ENCODE measurements around the gene INSIG2.

DNA sequence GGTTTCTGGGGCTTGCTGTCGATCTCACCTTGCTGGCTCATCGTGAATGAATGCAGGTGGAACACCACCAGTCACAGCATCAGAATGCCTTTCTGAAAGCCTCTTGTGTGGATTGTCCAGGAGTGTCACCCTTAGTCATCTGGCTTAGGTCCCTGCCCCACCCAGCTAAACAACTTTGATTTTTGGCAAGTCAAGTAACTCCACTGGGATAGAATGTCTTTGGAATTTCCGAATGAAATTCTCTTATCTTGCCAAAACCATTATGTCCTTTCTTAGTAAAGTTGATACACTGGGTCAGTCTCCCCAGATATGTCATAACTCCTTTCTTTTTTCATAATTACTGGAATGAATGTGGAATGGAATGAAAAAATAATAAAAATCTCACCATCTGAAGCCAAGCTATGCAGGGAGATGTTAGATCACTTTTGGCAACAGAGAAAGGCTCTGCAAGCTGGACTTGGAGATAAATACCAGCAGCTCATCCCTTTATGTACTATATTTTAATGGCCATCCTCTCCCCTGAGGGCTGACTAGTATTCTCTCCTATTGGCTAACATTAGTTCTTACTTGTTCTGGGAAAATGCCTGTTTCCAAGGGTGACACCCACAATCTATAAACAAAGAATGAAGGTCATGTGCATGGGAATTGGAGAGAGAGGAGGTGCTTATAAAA is 35.4 kb downstream of the INSIG2 start:
- TF ChIP-seq, protein P1, sequence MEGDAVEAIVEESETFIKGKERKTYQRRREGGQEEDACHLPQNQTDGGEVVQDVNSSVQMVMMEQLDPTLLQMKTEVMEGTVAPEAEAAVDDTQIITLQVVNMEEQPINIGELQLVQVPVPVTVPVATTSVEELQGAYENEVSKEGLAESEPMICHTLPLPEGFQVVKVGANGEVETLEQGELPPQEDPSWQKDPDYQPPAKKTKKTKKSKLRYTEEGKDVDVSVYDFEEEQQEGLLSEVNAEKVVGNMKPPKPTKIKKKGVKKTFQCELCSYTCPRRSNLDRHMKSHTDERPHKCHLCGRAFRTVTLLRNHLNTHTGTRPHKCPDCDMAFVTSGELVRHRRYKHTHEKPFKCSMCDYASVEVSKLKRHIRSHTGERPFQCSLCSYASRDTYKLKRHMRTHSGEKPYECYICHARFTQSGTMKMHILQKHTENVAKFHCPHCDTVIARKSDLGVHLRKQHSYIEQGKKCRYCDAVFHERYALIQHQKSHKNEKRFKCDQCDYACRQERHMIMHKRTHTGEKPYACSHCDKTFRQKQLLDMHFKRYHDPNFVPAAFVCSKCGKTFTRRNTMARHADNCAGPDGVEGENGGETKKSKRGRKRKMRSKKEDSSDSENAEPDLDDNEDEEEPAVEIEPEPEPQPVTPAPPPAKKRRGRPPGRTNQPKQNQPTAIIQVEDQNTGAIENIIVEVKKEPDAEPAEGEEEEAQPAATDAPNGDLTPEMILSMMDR (IDR thresholded peaks at IDR 0.05), result no peak
- peak in 1 of 4 donors; percentile 15 for TF ChIP-seq EP300 (IDR thresholded peaks at IDR 0.05)
